HUDEP-2 (cell line): Measurements from ENCODE around the gene HHATL.
A peak's percentile ranks its signal among the peaks of the same experiment; 100 is the strongest.

Experiments
- DNase-seq, 76 experiments: peaks; one replicate each; lab custom pipeline; 2025; ENCODE audit not compliant: unreplicated experiment in 76 of 76; lab: John Stamatoyannopoulos, UW

The HHATL gene

GRCh38 chr3:42714171-42714852, 11.7 kb upstream of the HHATL start:
- DNase-seq = no peak

GRCh38 chr3:42713747-42714146, 11.1 kb upstream of the HHATL start:
- no peak for DNase-seq

GRCh38 chr3:42712688-42713372, 10.2 kb upstream of the HHATL start:
- DNase-seq = no peak

- no peak for DNase-seq
These were observed 9.7 kb upstream of the HHATL start for GRCh38 chr3:42712344-42712648.

- no peak for DNase-seq
These were observed 9.1 kb upstream of the HHATL start for GRCh38 chr3:42711491-42712343.

GRCh38 chr3:42710323-42711021, 7.9 kb upstream of the HHATL start:
- DNase-seq = no peak

GRCh38 chr3:42709621-42710020, 7.0 kb upstream of the HHATL start:
- no peak for DNase-seq

- DNase-seq = no peak
These were observed 6.1 kb upstream of the HHATL start for GRCh38 chr3:42708611-42709151.

GRCh38 chr3:42707620-42708355, 5.2 kb upstream of the HHATL start:
- no peak for DNase-seq

- DNase-seq = no peak
These were observed 4.4 kb upstream of the HHATL start for GRCh38 chr3:42706721-42707619.

- DNase-seq = no peak
These were observed 3.5 kb upstream of the HHATL start for GRCh38 chr3:42705962-42706585.

- DNase-seq = no peak
These were observed 2.6 kb upstream of the HHATL start for GRCh38 chr3:42705058-42705767.

GRCh38 chr3:42704136-42704841, 1.7 kb upstream of the HHATL start:
- no peak for DNase-seq

- DNase-seq = no peak
These were observed 1.1 kb upstream of the HHATL start for GRCh38 chr3:42703695-42704025.

- no peak for DNase-seq
These were observed 540 bp upstream of the HHATL start for GRCh38 chr3:42702982-42703694.

- peak in 55 of 76 experiments; percentile 5 to 66 (median 38) for DNase-seq
These were observed 1.1 kb downstream of the HHATL start for GRCh38 chr3:42701371-42702065.
